IPS-NIHi7 (cell line): ENCODE data around the gene C16orf78.

Source experiments
- DNase-seq: peaks from one replicate; pipeline ENCODE4 v3.0.0; 2012; ENCODE audit warnings: mixed read lengths; ENCODE audit errors: extremely low spot score

Gene C16orf78, protein sequence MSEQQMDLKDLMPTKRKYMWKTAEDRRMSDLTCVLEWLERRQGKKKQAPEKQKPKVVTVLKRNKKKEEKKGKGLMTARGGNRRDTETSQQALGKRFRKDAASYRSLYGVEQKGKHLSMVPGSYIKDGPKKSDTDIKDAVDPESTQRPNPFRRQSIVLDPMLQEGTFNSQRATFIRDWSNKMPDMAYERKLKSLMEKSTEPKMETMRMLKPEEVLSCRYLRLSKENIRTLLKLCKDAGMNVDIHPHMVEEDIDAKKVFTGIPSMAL

DNA sequence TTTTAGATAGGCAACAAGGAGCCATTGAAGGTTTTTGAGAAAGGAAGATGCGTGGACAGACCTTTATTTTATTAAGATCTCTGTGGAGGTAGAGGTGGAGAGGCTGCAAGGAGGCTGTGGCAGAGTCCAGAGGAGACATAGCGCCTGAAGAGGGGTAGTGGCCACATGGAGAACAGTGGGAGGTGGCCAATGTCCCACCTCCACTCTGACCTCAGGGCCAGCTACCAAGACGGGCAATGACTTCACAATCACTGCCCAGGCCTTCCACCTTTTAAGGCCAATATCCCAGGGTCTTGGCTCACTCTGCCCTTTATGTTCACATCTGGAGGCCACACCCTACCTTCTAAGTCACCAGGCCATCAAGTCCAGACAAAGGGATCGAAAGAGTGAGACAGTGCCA lies at the start of gene C16orf78:
TSS of gene C16orf78 (plus strand) at position 301 of the 400 bp plus-strand sequence. CDS start 136 bp downstream, outside the sequence.
- no peak for DNase-seq

DNA sequence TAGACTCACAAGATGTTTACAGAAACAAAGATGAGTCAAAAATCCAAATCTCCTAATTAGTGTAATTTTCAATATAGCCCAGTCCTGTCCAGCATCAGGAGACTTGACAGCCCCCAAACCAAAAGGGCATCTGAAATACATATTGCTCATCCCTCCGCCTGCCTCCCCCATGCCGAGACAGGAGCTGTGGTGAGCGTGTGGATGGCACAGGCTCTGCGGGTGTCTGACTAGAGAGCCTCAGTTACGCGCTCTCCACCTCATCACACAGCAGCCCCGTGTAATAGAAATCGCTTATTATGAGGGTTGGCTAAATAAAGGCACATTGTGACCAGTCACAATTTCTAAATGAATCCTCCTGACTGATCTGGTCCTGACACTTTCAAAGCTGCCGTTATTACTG lies 48.9 kb upstream of the C16orf78 start:
- DNase-seq, result no peak

DNA sequence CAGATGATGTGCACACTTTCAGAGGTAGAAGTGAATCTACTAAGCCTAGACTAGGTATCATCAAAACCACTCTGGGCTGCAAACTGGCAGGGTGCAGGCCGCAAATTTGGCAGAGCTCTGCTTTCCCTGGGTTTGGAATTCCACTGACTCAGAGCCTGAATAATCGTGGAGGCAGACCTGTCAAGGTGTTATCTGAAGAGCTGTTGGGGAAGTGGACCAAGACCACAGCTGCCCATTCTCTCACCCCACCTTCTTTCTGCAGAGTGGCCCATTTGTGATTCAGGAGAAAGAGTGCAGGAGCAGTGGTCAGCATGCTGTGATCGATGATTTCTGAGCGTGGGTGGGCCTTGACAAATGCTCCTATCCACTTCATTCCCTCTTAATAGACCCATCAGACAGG lies 46.1 kb upstream of the C16orf78 start:
- no peak for DNase-seq

DNA sequence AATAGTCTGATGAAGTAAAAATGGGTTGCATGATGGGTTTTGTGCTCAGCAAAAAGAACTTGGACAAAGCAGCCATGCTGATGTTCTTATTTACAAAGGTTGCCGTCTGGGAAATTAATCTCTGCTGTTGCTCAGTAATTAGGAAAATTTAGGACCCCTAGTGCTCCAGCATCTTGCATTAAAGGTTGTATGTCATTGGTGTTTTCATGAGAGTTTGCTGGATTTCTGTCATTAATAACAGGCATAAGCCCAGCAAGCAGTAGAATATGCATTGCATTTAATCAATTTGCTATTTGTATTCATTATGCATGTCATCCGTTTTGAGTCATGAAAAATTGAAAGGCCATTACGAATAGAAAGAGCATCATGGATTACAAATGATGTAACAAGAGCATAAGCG lies 45.3 kb upstream of the C16orf78 start:
- DNase-seq, result no peak

DNA sequence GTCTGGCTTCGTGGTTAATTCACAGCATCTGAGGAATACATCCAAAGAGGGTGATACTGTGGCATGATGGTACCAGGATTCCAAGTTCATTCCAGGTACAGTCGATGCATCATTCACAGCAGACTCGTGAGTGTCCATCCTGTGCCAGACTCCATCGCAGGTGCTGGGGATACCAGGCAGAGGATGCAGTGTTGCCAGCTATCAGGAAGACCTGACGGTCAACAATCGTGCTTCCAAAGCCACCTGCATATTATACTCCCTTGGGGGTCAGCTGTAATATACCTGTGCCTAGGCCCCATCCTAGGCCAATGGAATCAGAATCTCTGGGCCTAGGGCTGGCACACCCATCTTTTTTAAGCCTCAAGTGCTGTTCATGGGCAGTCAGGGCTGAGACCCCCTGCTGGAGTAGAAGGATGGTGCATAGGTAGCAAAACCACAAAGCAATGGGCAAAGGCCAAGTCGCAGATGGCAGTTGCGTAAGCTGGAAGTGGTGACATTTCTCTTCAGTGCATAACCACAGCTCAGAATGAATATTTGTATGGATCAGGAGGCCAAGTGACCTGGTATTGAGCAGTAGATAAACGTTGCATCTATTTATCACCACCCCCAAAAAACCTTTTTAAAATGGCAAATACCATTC lies 42.9 kb upstream of the C16orf78 start:
- no peak for DNase-seq

DNA sequence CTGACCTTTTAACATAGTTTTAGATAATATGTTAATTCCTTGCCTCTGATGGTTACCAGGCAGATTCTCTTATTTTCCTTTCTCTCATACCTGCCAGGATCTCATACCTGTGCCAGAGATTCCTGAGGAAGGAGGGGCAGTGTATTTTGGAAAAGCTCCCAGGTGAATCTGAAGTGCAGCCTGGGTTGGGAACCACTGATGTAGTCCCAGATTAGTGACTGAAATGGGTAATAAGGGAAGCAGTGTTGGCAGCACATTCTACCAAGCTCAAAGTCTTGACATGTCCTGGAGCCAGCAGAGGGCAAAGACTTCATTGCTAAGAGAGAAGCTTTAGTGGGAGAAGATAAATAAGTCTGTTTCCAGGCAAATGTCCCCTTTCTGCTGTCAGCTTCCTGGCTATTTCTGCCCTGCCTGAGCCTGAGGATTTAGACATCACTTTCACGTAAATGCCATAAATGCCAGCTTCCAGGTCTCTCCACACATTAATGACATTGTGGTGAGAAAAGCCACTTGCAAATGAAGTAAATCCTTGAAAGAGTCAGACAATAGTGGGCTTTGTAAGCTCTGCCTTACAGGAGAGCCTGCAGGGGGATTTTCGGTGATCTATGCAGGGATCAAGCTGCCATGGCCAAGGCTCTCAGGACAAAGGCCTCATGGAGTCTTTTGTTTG lies 40.9 kb upstream of the C16orf78 start:
- DNase-seq, result no peak

DNA sequence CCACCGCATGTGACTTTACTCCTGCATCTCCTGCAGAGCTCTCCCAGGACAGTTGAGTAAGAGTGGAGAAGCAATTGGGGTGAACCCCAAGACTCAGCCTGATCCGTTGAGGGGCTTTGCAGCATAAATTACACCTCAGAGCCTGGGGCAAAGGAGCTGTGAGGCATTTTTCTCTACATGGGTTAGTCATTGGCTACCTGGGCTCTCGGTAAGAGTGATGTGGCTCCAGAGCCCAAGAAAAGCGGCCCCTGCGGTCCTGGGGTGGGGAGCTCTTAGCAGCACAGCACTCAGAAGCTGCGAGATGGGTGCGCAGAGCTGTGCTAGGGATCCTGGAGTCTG lies 40.4 kb upstream of the C16orf78 start:
- no peak for DNase-seq

DNA sequence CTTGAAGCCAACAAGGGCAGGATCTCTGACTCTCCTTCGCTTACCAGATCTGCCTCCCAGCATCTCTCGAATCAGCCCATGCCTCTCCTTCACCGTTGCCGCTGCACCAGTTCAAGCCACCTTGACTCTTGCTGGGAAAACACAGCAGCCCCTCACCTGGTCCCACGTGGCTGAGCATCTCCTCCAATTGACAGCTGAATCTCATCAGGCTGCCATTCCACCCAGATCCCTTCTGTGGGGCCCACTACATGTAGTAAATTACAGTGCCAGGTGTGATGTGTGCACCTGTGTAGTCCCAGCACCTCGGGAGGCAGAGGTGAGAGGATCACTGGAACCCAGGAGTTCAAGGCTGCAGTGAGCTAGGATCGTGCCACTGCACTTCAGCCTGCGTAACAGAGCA lies 37.8 kb upstream of the C16orf78 start:
- DNase-seq, result no peak

DNA sequence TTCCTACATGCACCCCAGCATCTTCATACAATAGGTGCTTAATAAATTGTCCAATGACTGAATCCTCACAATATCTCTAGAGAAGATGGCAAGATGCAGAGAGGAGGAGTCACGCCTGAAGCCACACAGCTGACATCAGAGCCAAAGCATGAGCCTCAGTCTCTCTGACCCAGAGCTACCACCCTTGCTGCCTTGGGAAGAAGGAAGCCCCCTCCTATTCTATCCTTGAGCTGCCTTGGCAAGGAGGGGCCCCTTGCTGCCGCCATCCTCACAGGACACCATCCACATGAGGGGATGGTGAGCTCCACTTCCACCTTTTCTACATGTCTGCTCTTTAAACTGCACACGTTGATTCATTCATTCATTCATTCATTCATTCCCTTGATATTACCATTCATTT lies 37.0 kb upstream of the C16orf78 start:
- no peak for DNase-seq

DNA sequence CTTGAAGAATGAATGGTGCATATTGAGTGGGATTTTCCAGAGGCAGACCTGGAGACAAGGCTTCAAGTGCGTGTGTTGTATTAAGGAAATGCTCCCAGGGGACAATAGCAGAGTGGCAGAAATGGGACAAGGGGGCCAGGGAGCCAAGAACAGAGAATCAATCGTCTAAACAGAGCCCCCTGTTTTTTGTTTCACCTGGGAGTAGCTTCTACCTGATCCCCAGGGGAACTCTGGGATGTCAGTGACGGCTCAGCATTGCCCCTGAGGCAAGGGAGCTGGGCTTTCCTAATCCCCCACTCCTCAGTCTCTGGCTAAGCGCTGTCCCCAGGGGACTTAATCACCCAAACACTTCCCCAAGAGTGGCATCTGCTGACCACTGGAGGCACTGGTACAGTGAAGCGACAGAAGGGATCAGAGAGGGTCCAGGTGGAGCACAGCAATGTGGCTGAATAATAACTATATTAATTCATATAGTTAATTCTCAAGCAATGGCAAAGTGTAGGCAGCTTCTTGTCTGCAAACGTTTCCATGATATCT lies 35.7 kb upstream of the C16orf78 start:
- DNase-seq, result no peak

DNA sequence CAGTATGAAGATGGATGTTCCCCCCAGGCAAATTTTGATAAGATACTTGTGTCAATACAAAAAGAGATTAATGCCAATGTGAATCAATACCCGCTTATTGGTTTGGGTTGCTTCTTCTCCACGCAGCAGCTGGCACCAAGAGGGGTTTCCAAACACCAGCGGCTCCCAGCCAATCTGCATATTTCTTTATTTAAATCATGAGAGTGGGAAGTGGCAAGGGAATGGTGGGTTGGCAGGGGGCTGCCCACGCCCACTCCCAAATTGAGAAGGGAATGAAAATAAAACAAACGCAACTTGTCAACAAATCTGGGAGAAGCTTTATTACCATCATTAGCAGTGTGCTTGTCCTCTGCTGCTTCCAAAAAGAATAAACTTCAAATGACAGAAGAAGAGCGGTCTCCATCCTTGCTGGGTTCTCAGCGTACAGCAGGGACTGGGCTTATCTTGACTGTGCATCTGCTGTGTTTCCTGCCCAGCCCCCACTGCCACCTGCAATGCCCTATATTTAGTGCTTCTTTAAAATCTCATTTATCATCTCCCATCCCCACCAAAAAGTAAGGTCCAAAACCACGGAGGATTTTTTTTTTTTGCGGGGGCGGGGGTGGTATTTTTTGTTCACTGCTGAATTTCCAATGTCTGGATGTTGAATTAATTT lies 34.9 kb upstream of the C16orf78 start:
- no peak for DNase-seq

DNA sequence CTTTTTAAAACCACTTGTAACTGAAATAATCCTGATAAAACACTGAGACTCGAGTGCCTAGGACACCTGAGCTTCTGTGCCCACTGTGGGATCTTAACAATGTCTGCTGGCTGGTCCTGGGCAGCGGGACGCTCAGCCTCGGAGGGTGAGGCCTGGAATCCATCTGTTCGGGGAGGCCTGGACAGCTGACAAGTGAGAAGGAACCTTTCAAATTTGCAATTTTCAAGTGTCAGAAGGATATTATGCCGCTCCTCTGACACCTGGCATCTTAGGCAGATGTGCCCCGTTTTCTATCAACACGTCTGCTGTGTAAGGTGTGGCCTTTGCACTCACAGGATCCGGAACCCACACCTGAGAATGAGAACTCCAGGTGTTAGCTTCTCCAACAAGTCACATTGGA lies 33.1 kb upstream of the C16orf78 start:
- no peak for DNase-seq

DNA sequence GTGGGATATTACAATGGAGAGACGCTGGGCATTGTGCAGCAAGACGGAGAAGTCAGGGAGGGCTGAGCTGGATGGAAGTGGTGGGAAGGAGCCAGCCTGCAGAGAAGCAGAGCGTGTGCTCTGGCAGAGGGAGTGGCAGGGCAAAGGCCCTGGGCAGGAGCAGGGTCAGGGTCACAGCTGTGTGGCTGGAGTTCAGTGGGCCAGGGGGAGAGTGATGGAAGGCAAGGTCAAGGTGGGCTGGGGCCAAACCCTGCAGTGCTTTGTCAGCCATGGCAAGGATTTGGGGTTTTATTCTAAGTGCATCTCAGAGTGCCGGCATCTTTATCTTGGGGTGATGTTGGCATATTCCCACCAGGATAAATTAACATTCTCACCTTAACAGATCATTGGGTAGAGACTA lies 31.9 kb upstream of the C16orf78 start:
- no peak for DNase-seq

DNA sequence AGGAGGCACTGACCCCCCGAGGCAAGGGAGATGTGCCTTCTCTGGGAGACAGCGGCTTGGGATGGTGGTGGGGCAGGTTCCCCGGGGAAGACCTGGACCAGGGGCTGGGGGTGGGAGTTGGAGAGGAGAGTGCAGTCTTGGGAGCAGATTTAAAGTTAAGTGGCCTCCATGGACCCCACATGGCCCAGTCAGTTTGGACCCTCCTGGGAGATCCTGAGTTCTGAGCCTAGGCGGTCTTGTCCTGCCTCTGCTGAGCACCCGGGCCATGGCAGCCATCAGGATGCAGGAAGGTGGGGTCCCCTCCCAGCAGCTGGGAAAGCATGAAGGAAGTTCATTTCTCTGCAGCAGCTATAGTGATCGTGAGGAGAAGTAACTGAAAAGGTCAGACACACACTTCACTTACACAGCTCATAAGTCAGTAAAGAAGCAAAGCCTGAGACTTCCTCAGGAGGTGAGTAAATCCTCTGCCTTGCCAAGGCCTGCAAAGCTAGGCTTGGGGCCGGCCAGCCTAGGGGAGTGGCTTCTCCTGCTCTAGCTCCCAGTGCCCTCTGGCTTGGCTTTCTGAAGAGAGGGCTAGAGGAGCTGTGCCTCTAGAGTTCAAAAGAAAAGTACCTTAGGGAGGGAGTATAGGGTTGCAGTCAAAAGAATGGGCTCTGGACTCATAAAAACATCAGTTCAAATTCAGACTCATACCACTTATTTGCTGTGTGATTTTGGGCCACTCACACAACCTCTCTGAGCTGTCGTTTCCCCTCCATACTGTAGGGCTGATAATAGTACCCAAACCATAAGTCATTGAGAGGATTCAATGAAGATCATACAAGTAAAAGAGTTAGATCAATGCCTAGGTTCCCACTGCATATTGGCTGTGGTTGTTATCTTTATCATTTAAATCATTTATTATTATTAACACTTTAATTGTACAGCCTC lies 31.0 kb upstream of the C16orf78 start:
- DNase-seq, result no peak

DNA sequence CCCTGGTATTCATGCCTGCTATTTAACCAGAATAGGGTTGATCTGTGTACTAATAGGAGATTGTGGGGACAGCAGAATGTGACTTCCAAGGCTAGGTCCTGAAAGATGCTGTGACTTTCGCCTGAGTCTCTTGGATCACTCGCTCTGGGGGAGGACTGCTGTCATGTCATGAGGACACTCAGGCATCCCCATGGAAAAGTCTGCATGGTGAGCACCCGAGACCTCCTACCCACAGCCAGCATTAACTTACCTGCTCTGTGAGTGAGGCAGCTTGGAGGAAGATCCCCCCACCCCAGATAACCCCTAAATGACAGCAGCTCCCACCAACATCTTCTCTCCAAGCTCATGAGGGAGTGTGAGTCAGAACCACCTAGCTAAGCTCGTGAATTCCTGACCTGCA lies 30.3 kb upstream of the C16orf78 start:
- DNase-seq, result no peak

DNA sequence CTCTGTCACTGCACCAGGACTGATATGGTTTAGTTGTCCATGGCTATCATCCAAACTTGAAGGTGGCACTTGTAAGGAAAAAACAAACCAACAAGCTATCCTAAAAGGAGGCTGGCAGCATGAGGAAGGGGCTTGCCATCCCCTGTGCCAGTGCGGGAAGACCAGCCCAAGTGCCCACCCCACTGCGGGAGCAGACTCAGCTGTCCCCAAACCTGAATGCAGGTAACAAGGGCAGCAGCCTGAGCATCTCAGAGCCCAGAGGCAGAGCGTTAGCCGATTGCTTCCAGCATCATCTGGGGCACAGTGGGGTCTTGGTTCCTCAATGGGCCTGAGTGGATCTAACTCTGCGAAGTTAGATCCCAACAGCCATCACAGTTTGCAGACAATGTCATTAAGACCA lies 29.2 kb upstream of the C16orf78 start:
- no peak for DNase-seq

DNA sequence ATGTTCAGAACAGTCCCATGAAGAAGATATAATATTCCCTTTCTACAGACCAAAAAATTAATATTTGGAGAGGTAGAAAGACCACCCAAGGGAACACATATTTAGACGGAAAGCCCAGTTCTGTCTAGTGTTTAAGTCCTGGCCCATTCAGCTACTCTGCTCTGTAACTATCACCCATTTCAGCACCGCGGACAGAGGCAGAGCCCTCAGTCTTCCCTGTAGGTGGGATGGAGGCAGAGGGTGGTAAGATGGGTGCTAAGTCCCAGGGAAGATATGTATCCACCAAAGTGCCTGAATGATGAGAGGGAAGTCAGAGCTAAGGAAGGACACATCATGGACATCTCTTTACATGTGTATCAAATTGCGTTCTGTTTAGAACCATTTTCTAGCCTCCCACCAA lies 27.8 kb upstream of the C16orf78 start:
- DNase-seq, result peak; percentile 78

DNA sequence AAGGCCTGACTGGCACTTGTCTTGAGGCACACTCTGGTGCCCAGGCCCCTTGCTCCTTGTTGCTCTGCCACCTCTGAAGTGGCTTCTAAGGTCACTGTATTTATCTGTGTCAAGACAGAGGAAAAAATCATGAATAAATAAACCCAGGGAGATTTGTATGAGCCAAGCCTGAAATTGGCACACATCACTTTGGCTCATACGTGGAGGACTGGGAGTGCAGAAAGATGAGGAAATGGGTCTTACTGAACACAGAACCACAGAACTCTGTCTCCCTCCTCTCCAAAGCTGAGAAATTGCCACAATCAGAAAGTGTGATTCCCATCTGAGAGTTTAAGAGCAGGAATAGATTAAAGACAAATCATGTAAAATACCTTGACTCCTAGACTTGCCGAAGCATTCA lies 27.1 kb upstream of the C16orf78 start:
- DNase-seq, result no peak

DNA sequence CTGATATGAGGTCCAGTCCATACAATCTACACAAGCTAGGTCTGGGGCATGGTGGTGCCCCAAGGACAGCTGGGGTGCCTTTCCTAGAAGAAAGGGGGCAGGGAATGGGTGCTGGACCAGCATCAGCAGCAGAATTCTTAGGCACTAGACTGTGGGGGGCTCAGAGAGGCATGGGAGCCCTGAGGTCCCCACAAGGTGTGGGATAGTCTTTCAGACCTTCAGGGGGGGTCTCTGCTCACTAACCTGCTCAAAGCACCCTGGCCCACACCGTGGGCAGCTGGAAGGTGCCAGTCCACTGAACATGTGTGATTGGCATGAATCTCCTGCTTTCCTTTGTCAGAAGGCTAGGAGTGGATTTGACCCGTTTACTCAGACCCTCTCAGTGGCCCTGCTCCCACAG lies 26.1 kb upstream of the C16orf78 start:
- DNase-seq, result no peak

DNA sequence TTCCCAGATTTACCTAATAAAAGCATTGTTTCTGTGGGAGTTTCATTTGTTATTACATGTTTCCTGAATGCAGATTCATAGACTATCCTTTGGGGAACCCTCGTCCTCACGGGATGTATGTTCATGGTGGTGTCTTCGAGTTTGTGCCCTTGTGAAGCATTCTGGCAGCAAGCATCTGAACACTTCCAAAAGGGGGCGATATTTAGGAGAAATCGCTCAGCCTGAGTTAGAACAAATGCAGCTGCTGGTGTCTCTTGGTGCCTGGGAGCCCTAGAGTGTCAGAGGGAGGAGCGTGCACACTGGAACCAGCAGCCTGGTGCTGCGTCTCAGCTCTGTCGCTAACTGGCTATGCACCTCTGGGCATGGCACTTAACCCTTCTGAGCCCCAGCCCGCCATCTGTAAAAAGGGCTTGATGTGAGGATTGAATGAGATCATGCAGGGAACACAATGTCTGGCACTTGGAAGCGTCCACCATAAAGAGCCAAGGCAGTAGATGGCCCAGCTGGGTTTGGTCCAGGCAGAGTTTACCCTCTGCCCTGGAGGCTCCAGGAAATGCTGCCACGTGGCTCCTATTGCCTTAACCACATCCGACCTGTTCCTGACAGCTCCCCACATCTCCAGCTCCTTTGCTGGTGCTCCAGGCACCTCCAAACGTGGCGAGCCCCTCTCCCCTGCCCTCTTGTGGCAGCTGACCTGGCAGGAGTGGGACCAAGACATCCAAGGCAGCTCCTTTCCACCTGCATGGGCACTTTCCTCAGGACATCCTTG lies 25.0 kb upstream of the C16orf78 start:
- DNase-seq, result peak; percentile 51
